GM04503 (cell line): ENCODE results near the gene OGFOD2.
A peak's percentile ranks its signal among the peaks of the same experiment; 100 is the strongest.

Source experiments
- DNase-seq: peaks from one replicate; pipeline ENCODE4 v3.0.0-alpha.2; 2012; ENCODE audit warnings: low read depth

OGFOD2 gene

GRCh38 chr12:122977655-122978392, 2.8 kb downstream of the OGFOD2 start:
- no peak for DNase-seq

- no peak for DNase-seq
Measured at GRCh38 chr12:122978507-122978955, 3.5 kb downstream of the OGFOD2 start.

GRCh38 chr12:122979001-122979907, 4.2 kb downstream of the OGFOD2 start:
- DNase-seq: no peak

GRCh38 chr12:122979908-122980182, 4.8 kb downstream of the OGFOD2 start:
- DNase-seq: no peak

- DNase-seq: peak; percentile 15
Measured at GRCh38 chr12:122980183-122981035, 5.4 kb downstream of the OGFOD2 start, which contains the start of gene ARL6IP4. ARL6IP4 (plus strand) TSS chr12:122980681; CDS start chr12:122981140, 459 bp downstream.

- DNase-seq: no peak
Measured at GRCh38 chr12:122981036-122981471, 6.0 kb downstream of the OGFOD2 start.

- DNase-seq: no peak
Measured at GRCh38 chr12:122981587-122982476, 6.8 kb downstream of the OGFOD2 start.

GRCh38 chr12:122982477-122982815, 7.4 kb downstream of the OGFOD2 start:
- DNase-seq: no peak

- no peak for DNase-seq
Measured at GRCh38 chr12:122982963-122983788, 8.1 kb downstream of the OGFOD2 start.

- no peak for DNase-seq
Measured at GRCh38 chr12:122983789-122984515, 8.9 kb downstream of the OGFOD2 start.

GRCh38 chr12:122984612-122985337, 9.7 kb downstream of the OGFOD2 start:
- no peak for DNase-seq

GRCh38 chr12:122985338-122986257, 10.6 kb downstream of the OGFOD2 start:
- no peak for DNase-seq

- DNase-seq: no peak
Measured at GRCh38 chr12:122986258-122986871, 11.3 kb downstream of the OGFOD2 start.

GRCh38 chr12:122987086-122987951, 12.3 kb downstream of the OGFOD2 start:
- DNase-seq: no peak

GRCh38 chr12:122988036-122988435, 13.0 kb downstream of the OGFOD2 start:
- no peak for DNase-seq

- DNase-seq: no peak
Measured at GRCh38 chr12:122988612-122989212, 13.7 kb downstream of the OGFOD2 start.
